ENCODE measurements around the gene NUP188.

NUP188 gene

DNA sequence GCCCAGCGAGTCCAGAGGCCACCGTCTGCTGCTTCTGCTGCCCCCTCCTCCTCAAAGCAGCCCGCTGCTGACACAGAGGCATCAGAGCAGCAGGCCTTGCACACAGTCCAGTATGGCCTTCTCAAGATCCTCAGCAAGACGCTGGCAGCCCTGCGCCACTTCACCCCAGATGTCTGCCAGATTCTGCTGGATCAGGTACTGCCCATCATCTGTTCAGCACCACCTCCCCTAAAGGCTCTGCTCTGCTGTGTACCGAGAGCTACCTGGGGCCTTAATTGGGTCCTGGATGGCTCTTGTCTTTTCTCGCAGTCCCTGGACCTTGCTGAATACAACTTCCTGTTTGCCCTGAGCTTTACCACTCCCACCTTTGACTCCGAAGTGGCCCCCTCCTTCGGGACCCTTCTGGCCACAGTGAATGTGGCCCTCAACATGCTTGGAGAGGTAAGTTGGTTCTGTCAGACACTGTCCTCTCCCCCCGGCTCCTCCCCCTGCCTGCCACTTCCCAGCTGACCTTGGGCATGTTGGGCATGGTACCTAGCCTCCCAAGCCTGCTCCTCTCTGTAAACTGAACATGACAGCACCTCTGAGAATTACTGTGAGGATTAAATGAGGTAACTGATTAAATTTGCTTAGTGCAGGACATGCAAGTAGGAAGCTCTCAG is 58.0 kb downstream of the NUP188 start:
- peaks cover 64% of the 10 kb centered on the region for H3K36me3 ChIP-seq (ENCODE audit: insufficient read depth, low read length)

DNA sequence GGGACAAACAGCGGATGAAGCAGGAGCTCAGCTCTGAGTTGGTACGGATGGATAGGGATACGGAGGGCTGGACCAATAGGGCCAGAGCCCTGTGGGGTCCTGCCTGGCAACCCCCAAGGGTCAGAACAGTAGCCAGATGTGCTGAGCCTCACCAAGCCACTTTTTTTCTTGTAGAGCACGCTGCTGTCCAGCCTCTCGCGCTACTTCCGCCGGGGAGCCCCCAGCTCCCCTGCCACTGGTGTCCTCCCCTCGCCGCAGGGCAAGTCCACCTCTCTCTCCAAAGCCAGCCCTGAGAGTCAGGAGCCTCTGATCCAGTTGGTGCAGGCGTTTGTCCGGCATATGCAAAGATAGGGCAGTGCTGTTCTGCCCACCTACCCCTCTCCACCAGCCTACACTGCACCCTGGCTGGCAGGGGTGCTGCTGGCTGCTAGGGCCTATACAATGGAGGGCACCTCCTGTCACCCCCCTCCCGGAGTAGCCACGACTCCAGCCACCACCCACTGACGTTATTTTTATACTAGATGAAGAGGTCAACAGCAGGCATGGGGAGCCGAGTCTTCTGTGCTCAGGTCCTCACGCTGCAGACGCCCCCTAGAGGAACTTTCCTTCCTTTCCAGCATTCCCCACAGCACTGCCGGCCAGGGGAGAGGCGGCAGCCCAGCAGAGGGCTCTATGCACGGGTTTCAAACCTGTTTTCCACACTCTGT is 59.0 kb downstream of the NUP188 start:
- peak; percentile 8 for DNase-seq (ENCODE audit: low read depth, low spot score)
- H3K36me3 ChIP-seq (ENCODE audit: insufficient read depth, low read length) = peaks cover 57% of the 10 kb centered on the region
- no peak overlapping the region for H3K9ac ChIP-seq (ENCODE audit: insufficient read length)
- TF ChIP-seq POLR2AphosphoS5 (IDR thresholded peaks at IDR 0.05; ENCODE audit: borderline replicate concordance, low read depth, low read length) (no peak; the same call in 1 of the 2 replicates), FOXP2 (optimal IDR thresholded peaks at IDR 0.05; ENCODE audit: control extremely low read depth, extremely low read length, insufficient read depth) (no peak), EZH2 (IDR thresholded peaks at IDR 0.05) (no peak)
- H3K4me3 ChIP-seq = no peak overlapping the region
- no peak overlapping the region for H3K27ac ChIP-seq
- H3K9me3 ChIP-seq (ENCODE audit: low read depth, low read length) = no peaks in the 10 kb centered on the region

More for the DNA sequence above, 58.0 kb downstream of the NUP188 start:
- no peak for DNase-seq (ENCODE audit: low read depth, low spot score)
- H3K4me3 ChIP-seq = no peak overlapping the region
- no peak overlapping the region for H3K9ac ChIP-seq (ENCODE audit: insufficient read length)
- no peak overlapping the region for H3K27ac ChIP-seq
- no peaks in the 10 kb centered on the region for H3K9me3 ChIP-seq (ENCODE audit: low read depth, low read length)
- TF ChIP-seq FOXP2 (optimal IDR thresholded peaks at IDR 0.05; ENCODE audit: control extremely low read depth, extremely low read length, insufficient read depth) (no peak), EZH2 (IDR thresholded peaks at IDR 0.05) (no peak), POLR2AphosphoS5 (IDR thresholded peaks at IDR 0.05; ENCODE audit: borderline replicate concordance, low read depth, low read length) (no peak)

DNA sequence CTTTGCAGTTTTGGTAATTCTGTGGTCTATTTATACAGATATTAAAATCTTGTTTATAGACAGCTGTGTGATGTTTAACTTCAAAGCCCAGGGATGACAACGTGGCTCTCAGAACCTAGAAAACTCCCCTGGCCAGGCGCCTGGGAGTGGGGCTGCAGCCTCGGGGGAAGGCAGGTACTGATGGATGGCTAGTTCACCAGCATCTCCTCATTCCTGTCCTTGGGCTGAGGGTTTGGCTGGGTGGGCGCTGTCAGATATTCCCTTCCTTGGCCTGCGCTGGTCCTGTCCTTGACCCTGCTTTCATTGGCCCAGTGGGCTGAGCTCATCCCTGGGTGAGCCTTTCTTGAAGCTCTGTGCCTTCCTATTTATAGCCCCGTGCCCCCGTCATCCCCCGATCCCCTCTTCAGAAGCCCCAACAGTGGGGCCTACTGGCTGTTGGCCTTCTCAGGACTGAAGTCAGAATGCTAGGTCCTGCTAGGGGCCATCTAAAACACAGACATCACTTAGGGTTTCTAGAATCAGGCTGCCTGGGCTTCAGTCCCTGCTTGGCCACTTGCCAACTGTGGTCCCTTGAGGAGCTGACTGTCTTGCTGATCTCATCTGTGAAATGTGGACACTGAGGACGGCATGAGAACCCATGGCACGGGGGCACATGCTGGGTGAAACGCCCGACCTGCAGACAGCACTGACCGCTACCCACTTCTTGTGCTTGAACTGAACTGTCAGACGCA is 59.7 kb downstream of the NUP188 start:
- no peak overlapping the region for H3K9ac ChIP-seq (ENCODE audit: insufficient read length)
- H3K27ac ChIP-seq = no peak overlapping the region
- peaks cover 50% of the 10 kb centered on the region for H3K36me3 ChIP-seq (ENCODE audit: insufficient read depth, low read length)
- TF ChIP-seq POLR2AphosphoS5 (IDR thresholded peaks at IDR 0.05; ENCODE audit: borderline replicate concordance, low read depth, low read length) = no peak
- no peaks in the 10 kb centered on the region for H3K9me3 ChIP-seq (ENCODE audit: low read depth, low read length)
- H3K4me3 ChIP-seq = no peak overlapping the region
- DNase-seq (ENCODE audit: low read depth, low spot score) = no peak

GRCh38 chr9:129007766-129008468 is 60.4 kb downstream of the NUP188 start:
- no peak overlapping the region for H3K27ac ChIP-seq
- H3K9ac ChIP-seq (ENCODE audit: insufficient read length) = no peak overlapping the region

DNA sequence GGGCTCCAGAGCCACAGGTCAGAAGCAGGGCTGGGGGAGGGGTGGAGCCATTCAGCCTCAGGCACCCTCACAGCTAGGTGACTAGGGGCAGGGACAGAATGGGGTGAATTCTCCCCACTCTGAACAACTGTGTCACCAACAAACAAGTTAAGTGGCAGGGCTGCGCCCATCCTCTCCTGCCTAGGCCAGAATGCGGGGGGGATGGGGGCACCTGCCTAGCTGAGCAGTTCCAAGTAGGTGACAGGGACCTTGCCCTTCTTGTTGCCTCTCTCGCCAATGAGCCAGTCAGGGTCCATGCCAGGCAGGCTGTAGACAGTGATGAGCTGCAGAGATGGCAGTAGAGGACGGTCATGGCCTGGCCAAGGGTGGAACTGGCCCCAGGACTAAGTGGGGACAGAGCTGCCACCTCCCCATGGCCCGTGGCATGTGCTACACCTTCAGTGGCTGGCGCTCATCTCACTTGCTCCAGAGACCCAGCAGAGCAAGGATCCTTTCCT is 61.0 kb downstream of the NUP188 start:
- Histone ChIP-seq H3K36me3 (ENCODE audit: insufficient read depth, low read length) (peaks cover 37% of the 10 kb centered on the region), H3K27ac (no peak overlapping the region), H3K4me3 (no peak overlapping the region), H3K9ac (ENCODE audit: insufficient read length) (no peak overlapping the region), H3K9me3 (ENCODE audit: low read depth, low read length) (no peaks in the 10 kb centered on the region)
- no peak for TF ChIP-seq FOXP2 (optimal IDR thresholded peaks at IDR 0.05; ENCODE audit: control extremely low read depth, extremely low read length, insufficient read depth)
- DNase-seq (ENCODE audit: low read depth, low spot score) = no peak

More at GRCh38 chr9:129007766-129008468, 60.4 kb downstream of the NUP188 start:
- no peak for TF ChIP-seq FOXP2 (optimal IDR thresholded peaks at IDR 0.05; ENCODE audit: control extremely low read depth, extremely low read length, insufficient read depth)
- TF ChIP-seq POLR2AphosphoS5 (IDR thresholded peaks at IDR 0.05; ENCODE audit: borderline replicate concordance, low read depth, low read length) = no peak
- TF ChIP-seq EZH2 (IDR thresholded peaks at IDR 0.05) = no peak
- DNase-seq (ENCODE audit: low read depth, low spot score) = no peak
- H3K9me3 ChIP-seq (ENCODE audit: low read depth, low read length) = no peaks in the 10 kb centered on the region
- H3K36me3 ChIP-seq (ENCODE audit: insufficient read depth, low read length) = peaks cover 43% of the 10 kb centered on the region
- no peak overlapping the region for H3K4me3 ChIP-seq

DNA sequence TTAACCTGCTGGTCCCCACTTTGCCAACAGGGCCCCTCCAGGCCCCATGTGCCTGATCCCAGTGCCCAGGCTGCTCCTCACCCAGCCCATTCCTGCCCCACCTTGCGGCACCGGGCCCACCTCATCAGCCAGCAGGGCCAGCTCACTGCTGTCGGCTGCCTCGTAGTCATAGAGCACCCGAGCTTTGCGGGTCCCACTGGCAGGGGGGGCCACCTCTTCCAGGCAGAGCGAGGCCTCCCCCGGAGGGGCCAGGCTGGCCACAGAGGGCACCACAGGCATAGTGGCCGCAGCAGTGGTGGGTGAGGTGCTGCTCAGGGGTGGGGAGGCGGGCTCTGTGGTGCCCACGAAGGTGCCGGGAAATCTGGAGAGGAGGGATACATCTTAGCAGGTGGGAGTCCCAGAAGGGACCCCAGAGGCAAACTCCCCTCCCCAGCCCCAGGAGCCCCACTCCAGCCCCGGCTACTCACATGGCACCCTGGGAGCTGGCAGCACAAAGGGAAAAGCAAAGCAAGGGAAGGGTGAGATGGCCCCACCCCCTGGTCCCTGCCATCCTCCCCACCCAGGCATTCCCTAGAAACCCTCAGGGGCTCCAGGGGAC is 61.6 kb downstream of the NUP188 start:
- Histone ChIP-seq H3K9me3 (ENCODE audit: low read depth, low read length) (no peaks in the 10 kb centered on the region), H3K27ac (no peak overlapping the region), H3K4me3 (no peak overlapping the region), H3K9ac (ENCODE audit: insufficient read length) (no peak overlapping the region), H3K36me3 (ENCODE audit: insufficient read depth, low read length) (peaks cover 35% of the 10 kb centered on the region)
- no peak for DNase-seq (ENCODE audit: low read depth, low spot score)
- TF ChIP-seq EZH2 (IDR thresholded peaks at IDR 0.05) = no peak
- no peak for TF ChIP-seq FOXP2 (optimal IDR thresholded peaks at IDR 0.05; ENCODE audit: control extremely low read depth, extremely low read length, insufficient read depth)
- no peak for TF ChIP-seq POLR2AphosphoS5 (IDR thresholded peaks at IDR 0.05; ENCODE audit: borderline replicate concordance, low read depth, low read length)

- DNase-seq (ENCODE audit: low read depth, low spot score) = no peak
- TF ChIP-seq FOXP2 (optimal IDR thresholded peaks at IDR 0.05; ENCODE audit: control extremely low read depth, extremely low read length, insufficient read depth) = no peak
- TF ChIP-seq POLR2AphosphoS5 (IDR thresholded peaks at IDR 0.05; ENCODE audit: borderline replicate concordance, low read depth, low read length) = no peak
- TF ChIP-seq EZH2 (IDR thresholded peaks at IDR 0.05) = no peak
- peaks cover 40% of the 10 kb centered on the region for H3K36me3 ChIP-seq (ENCODE audit: insufficient read depth, low read length)
- no peaks in the 10 kb centered on the region for H3K9me3 ChIP-seq (ENCODE audit: low read depth, low read length)
- no peak overlapping the region for H3K9ac ChIP-seq (ENCODE audit: insufficient read length)
- H3K27ac ChIP-seq = no peak overlapping the region
- H3K4me3 ChIP-seq = no peak overlapping the region
Measured at GRCh38 chr9:129009584-129010141, 62.2 kb downstream of the NUP188 start.

Measured in SK-N-MC (cell line).